HG03354 (cell line): ENCODE data around the gene SYNGAP1.

Experiments
- ATAC-seq: cut with Tn5 transposase; IDR thresholded peaks from one replicate; pipeline ENCODE4 v1.9.1; 2021; ENCODE audit warnings: mild to moderate bottlenecking; ENCODE audit not compliant: unreplicated experiment, poor library complexity, severe bottlenecking

SYNGAP1 gene

DNA sequence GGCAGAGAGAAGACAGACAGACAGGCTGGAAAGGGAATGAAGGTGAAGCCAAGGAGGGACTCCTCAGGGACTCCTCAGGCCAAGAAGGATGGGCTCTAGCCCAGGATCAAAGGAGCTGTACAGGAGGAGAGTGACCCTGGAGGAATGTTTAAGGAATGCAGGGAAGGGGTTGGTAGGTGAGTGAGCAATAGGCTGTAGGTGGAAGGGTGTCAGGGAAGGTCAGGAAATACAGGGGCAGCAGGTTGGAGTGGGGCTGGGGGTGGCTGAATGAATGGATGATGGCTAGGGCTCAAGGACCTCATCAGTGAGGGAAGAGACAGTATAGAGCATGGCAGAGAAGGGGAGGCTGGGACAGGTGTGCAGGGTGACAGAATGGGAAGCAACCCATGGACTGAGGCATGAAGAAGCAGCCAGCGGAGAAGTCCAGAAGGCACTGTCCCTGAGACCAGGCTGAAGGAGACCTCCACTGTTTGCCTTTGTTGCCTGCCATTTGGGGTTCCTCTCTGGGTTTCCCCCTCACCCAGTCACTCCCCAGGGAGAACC lies 13.2 kb downstream of the SYNGAP1 start:
- no peak for ATAC-seq

DNA sequence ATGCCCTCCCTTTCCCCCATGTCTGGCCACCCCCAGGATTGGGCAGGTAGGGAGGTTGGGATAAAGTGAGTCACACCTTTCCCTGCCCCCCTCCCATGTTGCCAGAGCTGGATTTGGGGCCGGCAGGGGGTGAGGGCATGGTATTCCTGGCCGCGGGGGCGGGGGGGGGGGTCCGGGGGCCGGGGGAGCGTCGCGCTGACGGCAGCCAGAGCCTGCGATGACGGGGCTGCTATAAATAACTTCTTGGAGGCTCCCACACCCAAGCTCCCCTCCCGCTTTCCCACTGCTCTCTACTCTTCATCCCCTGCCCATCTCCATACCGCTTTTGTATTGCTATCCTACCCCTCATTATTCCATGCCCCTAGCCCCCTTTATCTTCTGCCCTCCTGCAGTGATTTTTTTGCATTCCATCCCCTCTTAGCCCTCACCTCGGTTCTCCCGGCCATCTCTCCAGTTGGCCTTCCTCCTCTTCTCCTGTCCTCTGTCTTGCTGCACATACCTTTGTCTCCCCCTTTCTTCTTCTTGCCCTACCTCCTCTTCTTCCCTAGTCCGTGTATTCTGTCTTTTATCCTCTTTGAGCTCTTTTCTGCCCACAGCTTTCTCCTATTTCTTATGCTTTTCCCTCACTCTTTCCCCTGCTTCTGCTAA lies 13.8 kb downstream of the SYNGAP1 start:
- no peak for ATAC-seq

DNA sequence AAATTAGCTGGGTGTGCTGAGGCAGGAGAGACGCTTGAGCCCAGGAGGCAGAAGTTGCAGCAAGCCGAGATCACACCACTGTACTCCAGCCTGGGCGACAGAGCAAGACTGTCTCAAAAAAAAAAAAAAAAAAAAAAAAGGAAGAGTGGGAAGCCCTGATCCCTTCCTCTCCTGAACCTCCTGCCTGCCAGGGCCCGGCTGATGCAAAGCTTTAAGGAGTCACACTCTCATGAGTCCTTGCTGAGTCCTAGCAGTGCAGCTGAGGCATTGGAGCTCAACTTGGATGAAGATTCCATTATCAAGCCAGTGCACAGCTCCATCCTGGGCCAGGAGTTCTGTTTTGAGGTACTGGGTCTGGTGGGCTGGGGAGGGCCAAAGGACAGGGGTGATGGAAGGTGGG lies 15.1 kb downstream of the SYNGAP1 start:
- no peak for ATAC-seq

DNA sequence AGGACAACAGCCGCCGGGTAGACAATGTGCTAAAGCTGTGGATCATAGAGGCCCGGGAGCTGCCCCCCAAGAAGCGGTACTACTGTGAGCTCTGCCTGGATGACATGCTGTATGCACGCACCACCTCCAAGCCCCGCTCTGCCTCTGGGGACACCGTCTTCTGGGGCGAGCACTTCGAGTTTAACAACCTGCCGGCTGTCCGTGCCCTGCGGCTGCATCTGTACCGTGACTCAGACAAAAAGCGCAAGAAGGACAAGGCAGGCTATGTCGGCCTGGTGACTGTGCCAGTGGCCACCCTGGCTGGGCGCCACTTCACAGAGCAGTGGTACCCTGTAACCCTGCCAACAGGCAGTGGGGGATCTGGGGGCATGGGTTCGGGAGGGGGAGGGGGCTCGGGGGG lies 17.8 kb downstream of the SYNGAP1 start:
- no peak for ATAC-seq

DNA sequence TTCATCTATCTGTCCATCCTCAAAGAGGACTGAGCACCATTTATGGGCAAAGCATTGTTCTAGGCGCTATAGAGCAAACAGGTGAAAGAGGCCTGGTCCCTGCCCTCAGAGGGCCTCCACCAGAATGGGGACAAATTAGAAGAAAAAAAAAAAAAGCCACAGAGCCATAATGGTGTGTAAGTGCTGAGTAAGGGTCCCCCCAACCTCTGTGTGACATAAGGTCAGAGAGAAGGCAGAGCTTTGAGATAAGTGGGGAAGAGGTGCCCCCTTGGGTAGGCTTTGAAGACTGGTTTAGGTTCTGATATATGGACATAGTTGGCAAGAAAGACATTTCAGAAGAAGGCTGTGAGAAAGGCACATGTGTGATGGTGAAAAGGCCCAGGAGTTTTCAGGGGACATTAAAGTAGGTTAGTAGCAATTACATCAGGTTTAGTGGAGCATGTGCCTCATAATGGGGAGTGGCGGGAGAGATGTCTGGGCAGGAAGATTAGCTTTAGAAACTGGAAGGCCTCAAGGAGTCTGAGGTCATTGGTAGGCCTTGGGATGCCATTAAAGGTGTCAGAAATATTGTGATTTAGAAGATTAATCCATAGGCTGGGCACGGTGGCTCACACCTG lies 19.2 kb downstream of the SYNGAP1 start:
- no peak for ATAC-seq

DNA sequence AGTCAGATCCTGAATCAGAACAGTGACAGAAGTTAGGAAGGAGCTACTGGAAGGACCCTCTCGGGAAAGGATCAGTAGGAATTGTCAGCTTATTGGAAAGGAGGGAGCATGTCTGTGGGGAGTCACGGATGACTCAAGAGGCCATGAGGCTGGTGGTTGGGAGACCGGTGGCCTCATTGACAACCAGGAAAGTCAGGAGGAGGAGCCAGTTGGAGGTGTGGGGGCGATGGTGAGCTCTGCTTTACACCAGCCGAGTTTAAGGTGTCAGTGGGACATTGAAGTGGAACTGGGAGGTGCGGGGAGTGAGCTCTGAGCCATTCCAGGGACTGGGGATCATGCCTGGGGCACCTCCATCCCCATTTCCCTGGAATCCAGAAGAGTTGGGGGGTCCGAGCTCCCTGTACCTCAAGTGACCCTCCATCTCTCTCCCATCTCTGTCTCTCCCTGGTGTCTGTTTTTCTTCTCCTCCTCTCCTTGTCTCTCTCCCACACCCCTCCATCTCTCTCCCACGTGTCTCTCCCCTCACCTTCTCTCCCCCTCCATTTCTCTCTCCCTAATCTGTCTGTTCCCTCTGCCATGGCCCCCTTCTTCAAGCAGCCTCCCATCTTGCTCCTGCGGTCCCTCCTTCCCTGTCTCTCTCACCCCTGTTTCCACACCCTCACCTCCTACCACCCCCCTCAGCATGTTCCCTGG lies 20.2 kb downstream of the SYNGAP1 start:
- ATAC-seq = no peak

DNA sequence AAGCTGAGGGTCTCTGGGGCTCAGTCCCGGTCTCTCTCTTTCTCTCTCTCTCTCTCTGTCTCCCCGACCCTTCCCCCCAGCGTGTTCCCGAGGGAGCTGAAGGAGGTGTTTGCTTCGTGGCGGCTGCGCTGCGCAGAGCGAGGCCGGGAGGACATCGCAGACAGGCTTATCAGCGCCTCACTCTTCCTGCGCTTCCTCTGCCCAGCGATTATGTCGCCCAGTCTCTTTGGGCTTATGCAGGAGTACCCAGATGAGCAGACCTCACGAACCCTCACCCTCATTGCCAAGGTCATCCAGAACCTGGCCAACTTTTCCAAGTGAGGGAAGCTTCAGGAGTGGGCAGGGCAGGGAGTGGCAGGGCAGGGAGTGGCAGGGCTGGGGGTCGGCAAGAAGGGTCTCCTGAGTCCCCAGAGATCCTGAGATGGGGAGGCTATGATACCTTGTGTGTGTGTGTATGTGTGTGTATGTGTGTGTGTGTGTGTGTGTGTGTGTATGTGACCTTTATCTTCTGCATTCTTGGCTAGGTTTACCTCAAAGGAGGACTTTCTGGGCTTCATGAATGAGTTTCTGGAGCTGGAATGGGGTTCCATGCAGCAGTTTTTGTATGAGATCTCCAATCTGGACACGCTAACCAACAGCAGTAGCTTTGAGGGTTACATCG lies 20.9 kb downstream of the SYNGAP1 start:
- no peak for ATAC-seq

DNA sequence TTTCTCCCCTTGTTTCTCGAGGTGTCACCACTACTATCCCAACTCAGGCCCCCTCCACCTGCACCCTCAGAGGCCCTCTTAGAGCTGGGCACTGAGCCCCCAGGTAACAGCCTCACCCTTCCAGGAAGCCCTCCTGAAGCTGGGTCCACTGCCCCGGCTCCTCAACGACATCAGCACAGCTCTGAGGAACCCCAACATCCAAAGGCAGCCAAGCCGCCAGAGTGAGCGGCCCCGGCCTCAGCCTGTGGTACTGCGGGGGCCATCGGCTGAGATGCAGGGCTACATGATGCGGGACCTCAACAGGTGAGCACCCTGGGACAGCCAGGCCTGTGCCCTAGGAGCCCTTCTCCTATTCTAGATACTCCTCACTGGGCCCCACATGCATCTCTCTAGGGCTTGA lies 21.6 kb downstream of the SYNGAP1 start:
- ATAC-seq = no peak

DNA sequence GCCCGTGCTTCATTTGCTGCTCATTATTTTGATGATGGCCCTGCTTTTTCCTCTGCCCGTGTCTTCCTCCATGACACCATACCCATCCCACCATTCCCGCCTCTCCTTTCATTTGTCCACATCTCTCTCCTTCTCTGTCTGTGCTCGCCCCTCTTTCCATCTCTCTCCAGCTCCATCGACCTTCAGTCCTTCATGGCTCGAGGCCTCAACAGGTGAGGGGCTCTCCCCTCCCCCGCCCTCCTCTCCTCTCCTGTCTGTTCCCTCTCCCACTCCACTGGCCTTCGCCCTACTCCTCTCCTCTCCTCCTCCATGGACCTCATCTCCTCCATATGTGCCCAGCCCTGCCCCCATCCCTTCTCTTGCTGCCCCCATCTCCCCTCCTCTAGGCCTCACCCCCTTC lies 22.4 kb downstream of the SYNGAP1 start:
- ATAC-seq = no peak

DNA sequence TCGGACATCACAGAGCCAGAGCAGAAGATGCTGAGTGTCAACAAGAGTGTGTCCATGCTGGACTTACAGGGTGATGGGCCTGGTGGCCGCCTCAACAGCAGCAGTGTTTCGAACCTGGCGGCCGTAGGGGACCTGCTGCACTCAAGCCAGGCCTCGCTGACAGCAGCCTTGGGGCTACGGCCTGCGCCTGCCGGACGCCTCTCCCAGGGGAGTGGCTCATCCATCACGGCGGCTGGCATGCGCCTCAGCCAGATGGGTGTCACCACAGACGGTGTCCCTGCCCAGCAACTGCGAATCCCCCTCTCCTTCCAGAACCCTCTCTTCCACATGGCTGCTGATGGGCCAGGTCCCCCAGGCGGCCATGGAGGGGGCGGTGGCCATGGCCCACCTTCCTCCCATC lies 23.2 kb downstream of the SYNGAP1 start:
- no peak for ATAC-seq

DNA sequence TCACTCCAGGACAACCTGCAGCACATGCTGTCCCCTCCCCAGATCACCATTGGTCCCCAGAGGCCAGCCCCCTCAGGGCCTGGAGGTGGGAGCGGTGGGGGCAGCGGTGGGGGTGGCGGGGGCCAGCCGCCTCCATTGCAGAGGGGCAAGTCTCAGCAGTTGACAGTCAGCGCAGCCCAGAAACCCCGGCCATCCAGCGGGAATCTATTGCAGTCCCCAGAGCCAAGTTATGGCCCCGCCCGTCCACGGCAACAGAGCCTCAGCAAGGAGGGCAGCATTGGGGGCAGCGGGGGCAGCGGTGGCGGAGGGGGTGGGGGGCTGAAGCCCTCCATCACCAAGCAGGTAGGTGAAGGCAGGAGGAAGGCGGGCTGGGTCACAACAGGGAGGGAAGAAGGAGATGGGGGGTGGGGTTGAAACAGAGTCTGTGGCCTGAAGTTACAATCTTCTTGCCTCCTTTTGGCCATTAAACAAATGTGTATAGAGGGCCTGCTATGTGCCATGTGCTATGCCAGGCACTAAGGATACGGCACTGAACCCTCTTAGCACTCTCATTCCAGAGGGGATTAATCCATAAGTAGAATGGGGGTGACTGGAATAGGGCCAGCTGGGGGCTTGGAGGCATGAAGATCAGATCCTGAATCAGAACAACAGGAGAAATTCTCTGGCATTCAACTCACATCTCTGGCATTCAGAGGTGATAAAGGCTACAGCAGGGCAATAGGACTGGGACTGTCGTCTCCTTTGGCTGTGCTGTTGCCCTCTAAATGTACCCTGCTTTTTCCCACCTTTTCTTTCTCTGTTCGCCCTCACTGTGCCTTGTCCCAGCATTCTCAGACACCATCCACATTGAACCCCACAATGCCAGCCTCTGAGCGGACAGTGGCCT lies 24.0 kb downstream of the SYNGAP1 start:
- no peak for ATAC-seq

DNA sequence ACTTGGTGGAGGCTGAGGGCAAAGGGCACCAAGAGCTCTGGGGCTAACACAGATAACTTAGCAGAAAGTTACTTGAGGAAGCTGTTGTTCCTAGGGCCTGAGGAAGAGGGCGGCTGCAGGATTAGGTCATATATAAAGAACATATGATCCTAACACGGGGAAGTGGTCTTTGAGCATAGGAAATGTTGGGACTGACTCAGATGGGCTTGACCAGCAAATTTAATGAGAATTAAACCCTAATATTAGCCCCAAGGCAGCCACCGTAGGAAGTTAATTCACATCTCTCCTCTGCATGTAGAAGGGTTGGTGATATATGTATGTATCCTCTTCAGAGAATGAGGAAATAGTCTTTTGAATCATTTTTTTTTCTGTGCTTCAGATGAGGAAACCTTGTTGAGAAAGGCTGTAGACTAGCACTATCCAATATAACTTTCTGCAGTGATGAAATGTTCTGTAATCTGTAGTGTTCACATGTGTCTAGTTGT lies 25.3 kb downstream of the SYNGAP1 start:
- no peak for ATAC-seq

DNA sequence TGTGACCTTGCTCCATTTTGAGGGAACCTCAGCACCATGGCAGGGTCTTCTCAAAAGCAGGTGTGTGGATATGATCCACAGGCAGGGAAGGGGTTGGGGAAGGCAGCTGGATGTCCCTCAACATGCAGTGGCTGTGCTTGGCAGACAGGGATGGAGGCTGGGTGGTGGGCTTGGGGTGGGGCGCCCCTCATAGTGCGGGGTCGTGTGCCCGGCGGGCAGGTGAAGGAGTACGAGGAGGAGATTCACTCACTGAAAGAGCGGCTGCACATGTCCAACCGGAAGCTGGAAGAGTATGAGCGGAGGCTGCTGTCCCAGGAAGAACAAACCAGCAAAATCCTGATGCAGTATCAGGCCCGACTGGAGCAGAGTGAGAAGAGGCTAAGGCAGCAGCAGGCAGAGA lies 26.5 kb downstream of the SYNGAP1 start:
- ATAC-seq = no peak

DNA sequence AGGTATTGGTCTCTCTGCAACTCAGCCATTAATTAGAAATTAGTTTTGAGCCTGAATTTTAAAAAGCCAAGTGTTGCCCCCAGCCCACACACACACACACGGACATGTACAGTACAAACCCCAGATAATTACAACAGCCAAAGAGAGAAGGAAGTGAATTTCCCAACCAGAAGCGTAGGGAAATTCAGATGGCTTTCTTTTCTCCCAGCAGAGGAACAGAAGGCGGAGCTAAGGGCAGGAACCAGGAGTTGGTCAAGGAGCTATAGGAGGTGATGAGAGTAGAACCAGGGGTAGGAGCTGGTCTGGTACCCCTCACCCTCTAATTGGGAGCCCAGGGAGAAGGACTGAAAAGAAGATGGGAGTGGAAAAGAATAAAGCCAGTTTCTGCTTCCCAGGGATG lies 30.6 kb downstream of the SYNGAP1 start:
- no peak for ATAC-seq

DNA sequence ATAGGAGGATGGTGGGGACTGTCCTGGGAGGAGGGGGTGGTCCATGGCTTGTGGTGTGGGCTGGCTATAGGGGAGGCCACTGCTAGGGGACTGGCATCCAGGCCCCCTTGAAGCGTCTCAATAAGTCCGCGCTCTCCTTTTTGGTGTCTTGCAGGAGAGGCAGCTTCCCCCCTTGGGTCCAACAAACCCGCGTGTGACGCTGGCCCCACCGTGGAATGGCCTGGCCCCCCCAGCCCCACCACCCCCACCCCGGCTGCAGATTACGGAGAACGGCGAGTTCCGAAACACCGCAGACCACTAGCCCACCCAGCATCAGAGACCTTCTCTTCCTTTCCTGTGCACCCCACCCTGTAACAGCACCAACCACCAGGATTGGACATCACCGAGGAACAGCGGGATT lies 31.7 kb downstream of the SYNGAP1 start:
- no peak for ATAC-seq

DNA sequence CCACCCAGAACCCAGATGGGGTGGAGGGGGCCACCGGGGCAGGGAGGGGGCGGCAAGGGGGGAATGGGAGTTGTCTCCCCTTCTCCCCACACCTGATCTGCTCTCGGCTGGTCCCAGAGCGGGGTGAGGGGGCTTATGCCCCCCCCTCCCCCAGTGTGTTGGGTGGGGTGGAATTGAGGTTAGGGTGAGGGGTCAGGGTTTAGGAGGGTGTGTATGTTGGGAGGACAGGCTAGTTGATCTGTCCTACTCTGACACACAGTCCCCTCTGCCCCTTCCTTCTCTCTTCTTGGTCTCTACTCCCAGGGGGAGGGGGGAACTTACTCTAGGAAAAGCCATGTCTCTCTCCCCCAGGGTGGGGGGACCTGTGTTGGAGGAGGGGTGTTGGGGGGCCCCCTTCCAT lies 32.6 kb downstream of the SYNGAP1 start:
- ATAC-seq = no peak

DNA sequence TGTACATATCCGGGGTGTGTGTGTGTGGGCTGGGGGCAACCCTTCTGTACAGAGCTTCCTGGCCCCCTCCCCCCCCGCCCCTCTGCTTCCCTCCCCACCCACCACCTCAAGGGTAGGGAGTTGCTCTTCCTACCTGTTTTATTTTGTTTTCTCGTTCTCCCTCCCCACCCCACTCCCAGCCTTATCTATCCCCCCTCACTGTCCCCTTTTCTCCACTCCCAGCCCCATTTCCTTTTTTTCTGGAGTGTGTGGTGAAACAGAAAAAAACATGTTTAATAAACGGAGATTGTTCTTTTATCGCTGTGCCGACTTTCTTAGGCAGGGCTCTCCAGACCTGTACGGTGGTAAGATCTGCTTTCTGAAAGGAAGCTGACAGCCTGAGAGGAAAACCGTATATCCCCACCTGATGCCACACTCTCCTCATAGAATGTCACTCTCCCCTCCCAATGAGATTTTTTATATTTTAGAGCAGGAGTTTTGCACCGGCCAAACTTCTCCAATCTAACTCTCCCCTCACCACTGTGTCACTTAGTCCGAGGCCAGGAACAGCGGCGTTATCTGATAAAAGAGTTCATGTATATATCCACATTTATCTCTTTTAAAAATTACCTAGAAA lies 33.6 kb downstream of the SYNGAP1 start:
- no peak for ATAC-seq

DNA sequence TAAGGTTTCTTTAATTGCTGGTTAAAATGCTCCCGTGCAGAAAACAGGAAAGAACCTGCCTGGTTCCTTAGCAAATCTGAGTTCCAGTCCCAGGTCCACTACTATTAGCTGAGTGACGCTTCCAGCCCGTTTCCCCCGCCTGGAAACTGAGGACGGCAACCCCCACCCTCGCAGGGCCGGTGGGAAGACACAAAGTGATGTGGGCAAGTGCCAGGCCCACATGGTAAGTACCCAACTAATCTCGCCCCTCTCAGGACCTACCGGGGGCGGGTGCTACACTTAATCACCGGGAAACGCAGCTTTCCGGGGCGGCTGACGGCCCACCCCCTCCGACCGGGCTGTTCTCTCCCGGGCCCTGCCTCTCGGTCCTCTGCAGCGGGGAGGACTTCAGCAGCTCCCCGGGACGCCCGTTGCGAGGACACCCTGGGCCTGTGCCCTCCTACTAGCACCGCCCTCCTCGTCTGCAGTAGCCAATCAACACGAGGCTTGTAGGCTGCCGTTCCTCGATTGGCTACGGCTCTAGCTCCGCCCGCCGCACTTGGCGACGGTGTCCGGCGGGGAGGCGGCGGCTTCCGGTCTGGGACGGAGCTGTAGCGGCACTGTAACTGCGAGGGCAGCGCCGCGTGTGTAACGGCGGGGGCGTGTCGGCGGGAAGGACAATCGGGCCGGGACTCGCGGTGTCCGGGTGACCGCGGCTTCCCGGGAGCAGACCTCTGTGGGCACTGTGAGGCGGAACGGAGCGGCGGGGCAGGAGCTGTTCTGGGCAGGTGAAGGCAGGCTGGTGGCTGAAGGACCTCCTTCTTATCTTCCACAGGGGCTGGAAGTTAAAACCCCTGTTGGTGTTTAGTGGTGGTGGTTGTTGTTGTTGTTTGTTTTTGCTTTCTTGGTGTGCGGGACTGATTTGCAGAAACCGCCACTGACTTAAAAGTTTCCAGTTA lies 34.4 kb downstream of the SYNGAP1 start, which contains the start of gene ZBTB9:
Gene ZBTB9 (plus strand): TSS at position 568 of the 938 bp plus-strand sequence. CDS start 525 bp downstream, outside the sequence.
- peak; percentile 98 for ATAC-seq
